SK-N-MC (cell line): ENCODE measurements around the gene HAGH.
"Not testable (repeated sequence)": the region's sequence is repeated elsewhere in the genome, so short reads cannot be mapped to it uniquely, and the experiment has no call there.

ENCODE experiments used
- EZH2 ChIP-seq: fragments of 200-600 bp; sonication (generic); IDR thresholded peaks from one replicate; pipeline ENCODE4 v1.6.1; 2017; ENCODE audit warnings: antibody characterized with exemption
- FOXP2 ChIP-seq: optimal IDR thresholded peaks from 2 replicates; pipeline ENCODE3; 2011; ENCODE audit warnings: mild to moderate bottlenecking, moderate library complexity; ENCODE audit not compliant: insufficient read depth; ENCODE audit errors: extremely low read length, control extremely low read depth
- POLR2AphosphoS5 ChIP-seq: IDR thresholded peaks from 2 replicates; pipeline ENCODE4 v1.6.1; 2012; ENCODE audit warnings: mild to moderate bottlenecking, low read depth, low read length, borderline replicate concordance

GRCh38 chr16:1876066-1876465, 49.4 kb upstream of the HAGH start:
- not testable (repeated sequence) for TF ChIP-seq EZH2, POLR2AphosphoS5, FOXP2
